ENCODE measurements around the gene OR6K2. TPM values are rescaled to one million over a fixed set of nuclear protein-coding genes. Genes with fewer than 3 reads are reported as not detected.

The OR6K2 gene, protein sequence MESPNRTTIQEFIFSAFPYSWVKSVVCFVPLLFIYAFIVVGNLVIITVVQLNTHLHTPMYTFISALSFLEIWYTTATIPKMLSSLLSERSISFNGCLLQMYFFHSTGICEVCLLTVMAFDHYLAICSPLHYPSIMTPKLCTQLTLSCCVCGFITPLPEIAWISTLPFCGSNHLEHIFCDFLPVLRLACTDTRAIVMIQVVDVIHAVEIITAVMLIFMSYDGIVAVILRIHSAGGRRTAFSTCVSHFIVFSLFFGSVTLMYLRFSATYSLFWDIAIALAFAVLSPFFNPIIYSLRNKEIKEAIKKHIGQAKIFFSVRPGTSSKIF
- not detected in 2 replicates for total RNA-seq

GRCh38 chr1:158700552-158700951 lies at the start of gene OR6K2:
TSS of gene OR6K2 (minus strand) at chr1:158700652. CDS start at chr1:158700652, 0 bp downstream.

DNA sequence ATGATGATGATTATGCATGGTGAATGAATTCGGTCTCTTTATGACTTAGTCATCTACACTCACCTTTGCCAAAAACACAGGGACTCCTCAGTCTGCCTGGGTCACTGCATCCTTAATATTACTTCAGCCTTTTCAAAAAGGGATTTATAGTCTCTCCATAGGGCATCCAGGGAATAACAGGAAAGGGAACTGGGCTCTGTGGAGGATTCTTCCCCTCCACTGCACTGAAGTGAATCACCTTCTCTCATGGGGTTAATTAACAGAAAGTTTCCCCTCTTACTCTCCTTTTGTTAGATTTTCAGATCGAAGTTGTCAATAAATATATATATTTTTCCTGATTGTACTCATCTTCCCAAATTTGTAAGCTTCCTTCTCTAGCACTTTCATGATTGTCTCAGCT lies 20.2 kb upstream of the OR6K2 start, which contains the start of gene OR6K3:
OR6K3 (minus strand) TSS at position 101 of the 400 bp plus-strand sequence. CDS start 2,605 bp downstream, outside the sequence.

GRCh38 chr1:158686111-158687009 lies 14.1 kb downstream of the OR6K2 start, which contains the start of gene SPTA1:
TSS of gene SPTA1 (minus strand) at chr1:158686715. CDS start at chr1:158686517, 198 bp downstream.

Other genes with a start within 250 kb of the OR6K2 start
- not detected in 2 replicates for gene OR10K1, start 238.8 kb downstream of the OR6K2 start, total RNA-seq
- not detected in 2 replicates for gene OR10R2, start 228.4 kb downstream of the OR6K2 start, total RNA-seq
- not detected in 2 replicates for gene OR6Y1, start 146.2 kb downstream of the OR6K2 start, total RNA-seq
- not detected in 2 replicates for gene OR6P1, start 130.1 kb downstream of the OR6K2 start, total RNA-seq
- not detected in 2 replicates for gene OR10X1, start 120.8 kb downstream of the OR6K2 start, total RNA-seq
- not detected in 2 replicates for gene OR10Z1, start 95.4 kb downstream of the OR6K2 start, total RNA-seq
- gene SPTA1, start 13.9 kb downstream of the OR6K2 start, total RNA-seq, result not detected in 2 replicates
- gene OR6K3, start 20.1 kb upstream of the OR6K2 start, total RNA-seq, result not detected in 2 replicates
- not detected in 2 replicates for gene OR6K6, start 54.1 kb upstream of the OR6K2 start, total RNA-seq
- not detected in 2 replicates for gene OR6N1, start 71.5 kb upstream of the OR6K2 start, total RNA-seq
- gene OR6N2, start 80.6 kb upstream of the OR6K2 start, total RNA-seq, result not detected in 2 replicates
- not detected in 2 replicates for gene MNDA, start 130.7 kb upstream of the OR6K2 start, total RNA-seq
- not detected in 2 replicates for gene PYHIN1, start 230.9 kb upstream of the OR6K2 start, total RNA-seq